GDM1 (cell line): Measurements from ENCODE around the gene DLGAP4.
"Not testable (repeated sequence)": the region's sequence is repeated elsewhere in the genome, so short reads cannot be mapped to it uniquely, and the experiment has no call there.

Experiments used
- DNase-seq: peaks from one replicate; lab custom pipeline; 2025; lab: John Stamatoyannopoulos, UW

Gene DLGAP4

GRCh38 chr20:36498386-36499179 is 192.4 kb downstream of the DLGAP4 start:
- no peak for DNase-seq

GRCh38 chr20:36499211-36499610 is 193.1 kb downstream of the DLGAP4 start:
- no peak for DNase-seq

- no peak for DNase-seq
Observed at GRCh38 chr20:36499723-36500501, 193.8 kb downstream of the DLGAP4 start.

DNA sequence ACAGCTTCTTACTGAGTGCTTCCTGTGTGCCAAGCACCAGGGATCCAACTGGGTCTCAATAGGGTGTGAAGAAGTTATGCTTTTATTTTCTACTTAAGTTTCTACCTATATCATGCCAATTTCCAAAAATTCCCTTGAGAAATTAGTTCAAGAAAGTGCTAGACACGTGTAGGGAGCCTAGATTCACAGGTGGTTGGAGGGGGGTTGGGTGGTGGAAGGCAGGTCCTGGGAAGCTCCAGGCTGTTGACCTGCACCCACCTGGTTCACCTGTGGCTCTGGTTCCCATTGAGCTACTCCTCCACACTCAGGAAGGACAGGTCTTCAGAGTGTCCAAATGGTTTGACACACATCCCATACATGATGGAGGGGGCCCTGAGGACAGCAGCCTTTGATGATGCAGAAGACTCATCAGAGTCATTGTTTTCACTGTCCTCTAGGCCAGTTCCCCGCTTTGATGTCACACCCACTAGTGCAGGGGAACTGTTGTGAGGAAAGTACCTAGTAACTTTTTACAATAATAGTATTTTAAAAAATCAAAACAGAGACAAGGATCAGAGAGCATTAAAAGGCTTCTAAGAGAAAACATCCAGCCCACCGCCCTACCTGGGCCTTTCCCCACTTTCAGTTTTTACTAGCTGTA is 195.3 kb downstream of the DLGAP4 start:
- no peak for DNase-seq

DNA sequence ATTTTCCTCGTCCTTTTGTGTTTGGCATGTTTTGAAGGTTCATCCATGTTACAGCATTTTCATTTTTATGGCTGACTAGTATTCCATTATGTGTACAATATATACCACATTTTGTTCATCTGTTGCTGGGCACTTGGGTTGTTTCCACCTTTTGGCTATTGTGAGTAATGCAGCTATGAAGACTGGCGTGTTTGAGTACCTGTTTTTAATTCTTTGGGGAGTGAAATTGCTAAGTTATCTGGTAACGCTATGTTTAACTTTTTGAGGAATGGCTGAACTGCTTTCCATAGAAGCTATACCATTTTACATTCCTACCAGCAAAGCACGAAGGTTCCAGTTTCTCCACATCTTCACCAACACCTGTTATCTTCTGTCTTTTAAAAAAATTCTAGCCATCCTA is 198.2 kb downstream of the DLGAP4 start:
- DNase-seq, result no peak

- DNase-seq, result peak; percentile 6
Observed at GRCh38 chr20:36506253-36506652, 200.1 kb downstream of the DLGAP4 start.

- DNase-seq, result no peak
Observed at GRCh38 chr20:36507746-36508145, 201.6 kb downstream of the DLGAP4 start.

DNA sequence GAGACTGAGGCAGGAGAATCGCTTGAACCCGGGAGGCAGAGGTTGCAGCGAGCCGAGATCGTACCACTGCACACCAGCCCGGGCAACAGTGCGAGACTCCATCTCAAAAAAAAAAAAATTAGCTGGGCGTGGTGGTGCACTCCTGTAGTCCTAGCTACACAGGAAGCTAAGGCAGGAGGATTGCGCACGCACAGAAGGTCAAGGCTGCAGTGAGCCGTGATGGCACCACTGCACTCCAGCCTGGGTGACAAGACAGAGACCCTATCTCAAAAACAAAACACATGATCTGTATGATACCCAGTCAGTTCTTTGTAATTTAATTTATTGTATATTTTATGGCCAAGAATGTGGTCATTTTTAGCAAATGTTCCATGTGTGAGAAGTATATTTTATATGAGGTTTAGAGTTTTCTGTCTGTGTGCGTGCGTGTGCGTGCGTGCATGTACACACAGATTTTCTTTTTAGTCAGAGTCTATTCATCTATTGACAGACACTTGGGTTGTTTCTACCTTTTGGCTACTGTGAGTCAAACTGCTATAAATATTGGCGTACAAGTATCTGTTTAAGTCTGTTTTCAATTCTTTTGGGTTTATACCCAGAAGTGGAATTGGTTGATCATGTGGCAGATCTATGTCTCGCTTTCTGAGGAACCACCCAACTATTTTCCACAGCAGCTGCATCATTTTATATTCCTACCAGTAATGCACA is 213.0 kb downstream of the DLGAP4 start:
- DNase-seq, result no peak

GRCh38 chr20:36519944-36520343 is 213.8 kb downstream of the DLGAP4 start:
- no peak for DNase-seq

DNA sequence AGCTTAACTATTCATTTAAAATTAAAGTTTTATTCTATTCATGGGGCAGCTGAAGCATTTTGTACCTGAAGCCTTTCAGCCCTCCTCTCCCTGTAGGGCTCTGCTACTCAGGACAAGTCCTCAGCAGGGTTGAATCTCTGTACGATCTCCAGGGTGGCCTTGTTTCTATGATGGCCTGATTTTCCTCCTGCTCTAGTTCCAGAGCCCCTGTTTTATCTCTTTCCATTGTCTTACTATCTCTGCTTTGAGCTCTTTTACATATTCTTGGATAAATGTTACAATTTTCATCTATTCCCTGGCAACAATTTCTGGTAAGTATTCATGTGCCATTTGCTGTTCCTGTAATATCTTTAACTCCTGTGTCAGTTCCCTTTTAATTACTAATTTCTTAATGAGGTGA is 215.4 kb downstream of the DLGAP4 start:
- no peak for DNase-seq

DNA sequence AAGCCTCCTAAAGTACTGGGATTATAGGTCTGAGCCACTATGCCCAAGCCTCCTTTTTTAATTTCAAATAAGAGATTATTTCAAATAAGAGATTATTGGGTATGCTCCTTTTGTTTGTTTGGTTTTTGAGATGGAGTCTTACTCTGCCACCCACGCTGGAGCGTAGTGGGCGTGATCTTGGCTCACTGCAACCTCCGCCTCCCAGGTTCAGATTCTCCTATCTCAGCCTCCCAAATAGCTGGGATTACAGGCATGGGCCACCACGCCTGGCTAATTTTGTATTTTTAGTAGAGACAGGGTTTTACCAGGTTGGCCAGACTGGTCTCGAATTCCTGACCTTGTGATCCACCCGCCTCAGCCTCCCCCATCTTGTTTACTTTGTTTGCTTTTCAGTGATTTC is 216.3 kb downstream of the DLGAP4 start:
- DNase-seq, result not testable (repeated sequence)

DNA sequence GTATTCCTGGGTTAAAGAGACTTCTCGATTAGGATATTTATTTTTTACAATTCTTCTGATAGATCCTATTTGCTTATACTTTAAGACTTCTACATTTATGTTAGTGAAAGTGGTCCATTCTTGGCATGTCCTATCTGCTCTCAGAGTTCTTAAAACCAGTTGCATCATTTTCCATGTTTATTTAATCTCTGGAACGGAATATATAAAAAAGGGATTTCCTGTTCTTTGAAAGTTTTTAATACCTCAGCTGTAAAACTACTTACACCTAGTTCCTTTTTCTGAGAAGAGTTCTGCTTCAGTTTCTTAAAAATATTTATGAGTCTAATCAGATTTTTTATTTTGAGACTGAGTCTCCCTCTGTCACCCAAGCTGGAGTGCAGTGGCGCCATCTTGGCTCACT is 217.2 kb downstream of the DLGAP4 start:
- no peak for DNase-seq

DNA sequence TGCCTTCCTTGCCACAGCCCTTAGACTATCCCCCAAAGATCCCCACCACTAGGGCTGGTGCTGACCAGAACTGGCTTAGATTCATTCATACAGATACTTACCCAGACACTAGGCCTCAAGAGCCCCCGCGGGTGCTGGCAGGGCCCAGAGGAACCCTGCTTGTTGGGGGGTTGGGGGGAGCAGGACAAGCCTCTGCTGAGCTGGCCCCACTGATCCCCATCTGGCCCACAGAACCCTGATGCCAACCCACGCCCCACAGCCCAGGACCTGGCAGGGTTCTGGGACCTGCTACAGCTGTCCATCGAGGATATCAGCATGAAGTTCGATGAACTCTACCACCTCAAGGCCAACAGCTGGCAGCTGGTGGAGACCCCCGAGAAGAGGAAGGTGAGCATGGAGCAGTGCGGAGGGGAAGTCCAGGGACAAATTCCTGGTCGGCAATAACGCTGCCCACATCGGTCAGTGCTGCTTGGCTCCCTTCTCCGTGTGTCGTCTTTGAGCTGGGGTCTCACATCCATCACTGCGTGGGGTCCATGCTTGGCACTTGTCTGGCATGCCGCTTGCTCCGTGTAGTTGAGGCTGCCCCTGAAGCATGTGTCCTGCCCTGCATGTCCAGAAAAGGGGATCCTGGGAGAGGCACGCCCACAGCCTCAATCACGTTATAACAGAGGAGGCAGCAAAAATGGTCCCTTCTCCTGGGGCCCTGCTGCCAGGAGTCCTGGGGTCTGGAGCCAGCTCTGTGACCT is 219.7 kb downstream of the DLGAP4 start:
- DNase-seq, result no peak

DNA sequence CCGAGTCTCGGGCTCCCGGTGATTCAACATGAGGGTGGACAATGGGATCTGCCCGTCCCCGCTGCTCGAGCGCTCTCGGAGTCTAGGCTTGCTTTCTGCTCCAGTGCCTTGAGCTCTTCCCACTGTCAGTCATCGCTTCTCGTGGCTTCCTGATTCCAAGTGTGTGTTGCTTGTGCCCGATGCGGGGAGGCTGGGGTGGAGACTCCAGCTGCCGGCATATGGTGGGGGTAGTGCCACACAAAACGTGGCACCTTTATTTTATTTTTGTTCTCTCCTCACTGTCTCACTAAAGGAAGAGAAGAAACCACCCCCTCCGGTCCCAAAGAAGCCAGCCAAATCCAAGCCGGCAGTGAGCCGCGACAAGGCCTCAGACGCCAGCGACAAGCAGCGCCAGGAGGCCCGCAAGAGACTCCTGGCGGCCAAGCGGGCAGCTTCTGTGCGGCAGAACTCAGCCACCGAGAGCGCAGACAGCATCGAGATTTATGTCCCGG is 220.4 kb downstream of the DLGAP4 start:
- no peak for DNase-seq

GRCh38 chr20:36527331-36528125 is 221.4 kb downstream of the DLGAP4 start:
- no peak for DNase-seq

DNA sequence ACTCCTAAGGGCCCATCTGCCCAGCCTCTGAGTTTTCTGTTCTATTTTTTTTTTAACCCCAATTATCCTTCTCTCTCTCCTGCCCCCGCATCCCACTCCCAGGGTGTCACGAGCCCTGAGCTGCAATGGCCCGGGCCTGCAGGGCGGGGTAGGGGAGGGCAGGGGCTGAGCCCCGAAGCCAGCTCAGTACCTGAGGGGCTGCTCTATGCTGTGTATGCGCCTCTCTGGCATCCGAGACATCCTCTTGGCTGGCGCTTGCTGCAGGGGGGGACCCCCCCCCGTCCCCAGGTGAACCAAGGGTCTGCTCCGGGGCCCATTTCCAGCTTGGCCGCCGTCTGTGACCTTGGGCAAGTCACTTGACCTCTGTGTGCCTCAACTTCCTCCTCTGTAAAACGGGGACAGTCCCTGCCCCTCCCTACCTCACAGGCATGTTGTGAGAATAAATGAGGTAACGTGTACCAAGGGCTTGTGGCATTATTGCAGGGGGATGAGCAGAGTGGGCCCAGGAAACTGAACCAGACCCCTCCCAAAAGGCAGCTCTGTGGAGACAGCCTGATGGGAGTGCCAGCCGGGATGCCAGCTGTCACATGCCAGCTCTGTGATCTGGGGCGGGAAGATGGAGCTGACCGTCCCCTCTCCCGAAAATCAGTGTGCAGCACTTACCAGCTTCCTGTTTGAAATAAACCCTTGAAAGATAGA is 222.2 kb downstream of the DLGAP4 start:
- DNase-seq, result no peak

DNA sequence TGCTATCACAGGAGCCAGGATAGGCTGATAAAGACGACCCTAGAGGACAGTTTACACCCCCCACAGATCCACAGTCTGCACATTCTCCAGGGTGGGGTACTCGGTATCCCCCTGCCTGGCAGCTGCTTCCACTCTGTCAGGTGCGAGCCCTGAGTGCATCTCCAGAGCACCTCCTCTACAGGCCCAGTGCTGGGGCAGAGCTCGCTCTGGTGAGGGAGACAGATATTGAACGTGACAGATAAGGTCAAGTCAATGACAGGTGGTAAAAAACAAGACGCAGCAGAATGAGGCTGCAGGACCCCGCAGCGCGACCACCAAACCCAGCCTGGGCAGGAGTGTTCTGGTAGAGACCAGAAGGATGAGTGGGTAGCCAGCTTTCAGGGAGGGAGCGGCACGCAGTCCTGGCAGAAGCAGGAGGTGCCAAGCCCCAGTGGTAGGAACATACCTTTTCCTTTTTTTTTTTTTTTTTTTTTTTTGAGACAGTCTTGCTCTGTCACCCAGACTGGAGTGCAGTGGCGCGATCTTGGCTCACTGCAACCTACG is 222.8 kb downstream of the DLGAP4 start:
- no peak for DNase-seq

GRCh38 chr20:36532388-36532787 is 226.2 kb downstream of the DLGAP4 start:
- DNase-seq, result no peak

GRCh38 chr20:36532822-36533221 is 226.7 kb downstream of the DLGAP4 start:
- DNase-seq, result no peak
